CD4-positive, alpha-beta T cell treated with Interleukin-1 beta for 1 hour (primary cell): ENCODE measurements around the gene IGF2BP1.
"Not testable (repeated sequence)": the region's sequence is repeated elsewhere in the genome, so short reads cannot be mapped to it uniquely, and the experiment has no call there.

Source experiments
- DNase-seq, 2 donors: peaks; one replicate each; pipeline ENCODE4 v3.0.0-alpha.2; 2020 to 2022

The IGF2BP1 gene

GRCh38 chr17:49020609-49021008 is 23.4 kb downstream of the IGF2BP1 start:
- DNase-seq, result no peak

- no peak for DNase-seq
Measured at GRCh38 chr17:49021095-49021767, 24.0 kb downstream of the IGF2BP1 start.

- no peak for DNase-seq
Measured at GRCh38 chr17:49021768-49022103, 24.6 kb downstream of the IGF2BP1 start.

GRCh38 chr17:49022391-49022941 is 25.3 kb downstream of the IGF2BP1 start:
- DNase-seq, result no peak

- DNase-seq, result no peak
Measured at GRCh38 chr17:49024523-49024922, 27.3 kb downstream of the IGF2BP1 start.

GRCh38 chr17:49026447-49026846 is 29.3 kb downstream of the IGF2BP1 start:
- DNase-seq, result not testable (repeated sequence)

GRCh38 chr17:49028271-49028670 is 31.1 kb downstream of the IGF2BP1 start:
- no peak for DNase-seq

- no peak for DNase-seq
Measured at GRCh38 chr17:49029801-49030200, 32.6 kb downstream of the IGF2BP1 start.

GRCh38 chr17:49031965-49032928 is 35.1 kb downstream of the IGF2BP1 start:
- peak; percentile 33 to 56 for DNase-seq

- peak in 1 of 2 donors; percentile 17 for DNase-seq
Measured at GRCh38 chr17:49035470-49036269, 38.5 kb downstream of the IGF2BP1 start.

- DNase-seq, result no peak
Measured at GRCh38 chr17:49036270-49036626, 39.1 kb downstream of the IGF2BP1 start.

- no peak for DNase-seq
Measured at GRCh38 chr17:49038138-49038537, 41.0 kb downstream of the IGF2BP1 start.

GRCh38 chr17:49038544-49038943 is 41.4 kb downstream of the IGF2BP1 start:
- no peak for DNase-seq

GRCh38 chr17:49039518-49039917 is 42.3 kb downstream of the IGF2BP1 start:
- not testable (repeated sequence) for DNase-seq

GRCh38 chr17:49041527-49041926 is 44.3 kb downstream of the IGF2BP1 start:
- DNase-seq, result no peak

- no peak for DNase-seq
Measured at GRCh38 chr17:49045376-49045775, 48.2 kb downstream of the IGF2BP1 start.

- no peak for DNase-seq
Measured at GRCh38 chr17:49046912-49047311, 49.7 kb downstream of the IGF2BP1 start.

GRCh38 chr17:49049265-49049664 is 52.1 kb downstream of the IGF2BP1 start:
- DNase-seq, result no peak

- no peak for DNase-seq
Measured at GRCh38 chr17:49050611-49051010, 53.4 kb downstream of the IGF2BP1 start.

GRCh38 chr17:49051269-49051668 is 54.1 kb downstream of the IGF2BP1 start:
- no peak for DNase-seq

- DNase-seq, result no peak
Measured at GRCh38 chr17:49053171-49053829, 56.1 kb downstream of the IGF2BP1 start.

GRCh38 chr17:49054342-49055092 is 57.3 kb downstream of the IGF2BP1 start:
- DNase-seq, result no peak
